GM12878 (cell line): Measurements from ENCODE around the gene LRRC3. TPM values are rescaled to one million over a fixed set of nuclear protein-coding genes. Genes with fewer than 3 reads are reported as not detected.

Experiments used
- ATF7 ChIP-seq: fragments of 450-650 bp; IDR thresholded peaks from 2 replicates; pipeline ENCODE4 v1.6.1; 2016; ENCODE audit warnings: low read depth, mild to moderate bottlenecking
- CBFB ChIP-seq: IDR thresholded peaks from 2 replicates; pipeline ENCODE4 v1.6.1; 2016; ENCODE audit warnings: antibody characterized with exemption, low read depth
- CREB1 ChIP-seq: IDR thresholded peaks from 2 replicates; pipeline ENCODE4 v1.6.1; 2012; ENCODE audit warnings: low read depth, mild to moderate bottlenecking, inconsistent platforms
- CTCF ChIP-seq, 3 experiments: IDR thresholded peaks in 2 of 3; conservative IDR thresholded peaks in 1 of 3; 2 replicates each; pipeline ENCODE4 v1.5.1; 2011; ENCODE audit warnings: low read depth in 3 of 3, low read length in 3 of 3, mild to moderate bottlenecking in 3 of 3, control low read depth in 2 of 3, moderate library complexity in 2 of 3, inconsistent platforms in 1 of 3, mixed read lengths in 1 of 3; ENCODE audit not compliant: control insufficient read depth in 2 of 3, insufficient read depth in 1 of 3; ENCODE audit errors: extremely low read depth in 1 of 3
- JUND ChIP-seq: IDR thresholded peaks from 2 replicates; pipeline ENCODE4 v1.6.1; 2012; ENCODE audit warnings: low read depth, mild to moderate bottlenecking, low read length, improper control_type of control experiment, moderate library complexity
- NBN ChIP-seq: fragments of 450-650 bp; IDR thresholded peaks from 2 replicates; pipeline ENCODE4 v1.6.1; 2016
- NFIC ChIP-seq: IDR thresholded peaks from 2 replicates; pipeline ENCODE4 v1.6.1; 2012; ENCODE audit warnings: low read depth, mild to moderate bottlenecking, inconsistent platforms, low read length, moderate library complexity
- PKNOX1 ChIP-seq: fragments of 450-650 bp; IDR thresholded peaks from 2 replicates; pipeline ENCODE4 v1.6.1; 2016; ENCODE audit warnings: mild to moderate bottlenecking
- PRDM15 ChIP-seq: fragments of 450-650 bp; formaldehyde crosslinking; IDR thresholded peaks from 2 replicates; pipeline ENCODE4 v1.4.0; 2020; ENCODE audit warnings: mild to moderate bottlenecking, moderate library complexity
- SMC3 ChIP-seq: IDR thresholded peaks from 2 replicates; pipeline ENCODE4 v1.6.1; 2011; ENCODE audit warnings: low read length, improper control_type of control experiment, borderline replicate concordance
- polyA plus RNA-seq, 11 experiments: library from polyadenylated mRNA; depleted of rRNA in 4 of 11; unstranded in 6 of 11; stranded (reverse) in 5 of 11; fragments of >200 nt; fragmentation: Nextera tagmentation in 4 of 11; fragmentation: Illumina TruSeq in 1 of 11; extraction: Ambion mirVana in 4 of 11; extraction: Trizol in 1 of 11; gene quantifications; 1 replicate in 1 of 11; 2 replicates in 10 of 11; pipeline versions ENCODE4 v1.2.1 to v1.2.3, GENCODE V29; 2011 to 2016; ENCODE audit warnings: inconsistent platforms in 2 of 11, missing spikeins in 2 of 11, low read depth in 1 of 11
- total RNA-seq, 4 experiments: library from RNA; depleted of rRNA in 3 of 4; stranded (reverse); fragments of >200 nt in 3 of 4; fragmentation: Illumina TruSeq in 1 of 4; extraction: Trizol in 1 of 4; gene quantifications; 2 replicates each; pipeline versions ENCODE4 v1.2.1 to v1.2.3, GENCODE V29; 2013 to 2021

LRRC3 gene
- total and polyA plus RNA-seq, 10 of the 15 experiments (the other 5 are each of a cell fraction or from before 2014, with no cell fraction given) = 0.02 to 0.31 (median 0.09) TPM; not detected in 1

DNA sequence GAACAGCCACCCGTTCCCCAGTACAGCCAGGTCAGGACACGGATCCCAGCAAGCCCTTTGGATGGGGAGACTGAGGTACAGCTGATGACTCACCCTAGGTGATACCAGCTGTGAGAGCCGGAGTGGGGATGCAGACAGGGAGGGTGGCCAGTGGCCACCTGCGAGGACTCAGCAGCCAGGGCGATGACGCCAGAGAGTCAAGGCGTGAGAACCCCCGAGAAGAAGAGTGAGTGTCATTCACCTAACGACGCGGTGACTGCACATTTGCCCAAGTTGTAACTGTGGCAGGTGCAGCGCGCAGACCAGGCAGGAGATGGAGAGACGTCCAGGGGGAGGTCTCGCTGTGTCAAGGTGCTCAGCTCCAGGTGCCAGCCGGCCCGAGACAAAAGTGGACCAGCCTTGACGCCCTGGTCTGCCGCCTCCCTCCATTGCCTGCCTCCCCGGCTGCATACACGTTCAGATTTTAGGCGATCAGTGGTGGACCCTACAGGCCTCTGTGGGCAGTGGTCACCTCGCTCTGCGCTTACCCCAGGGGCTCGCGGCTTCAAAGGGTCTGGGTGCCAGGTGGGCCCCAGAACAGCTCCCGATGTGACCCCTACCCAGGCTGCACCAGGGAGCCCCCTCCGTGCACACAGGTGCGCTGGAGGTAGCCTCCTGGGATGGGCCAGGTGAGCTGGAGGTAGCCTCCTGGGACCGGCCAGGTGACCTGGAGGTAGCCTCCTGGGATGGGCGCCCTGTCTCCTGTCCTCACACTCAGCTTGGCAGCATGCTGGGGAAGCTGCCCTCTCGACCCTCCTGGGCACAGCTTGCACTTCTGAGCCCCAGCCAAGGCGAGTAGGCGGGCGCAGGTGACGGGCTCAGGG, 11.9 kb downstream of the LRRC3 start (continued):
- TF ChIP-seq JUND (no peak), PRDM15 (CRISPR knock-in tag) (no peak), CTCF (IDR thresholded peaks at IDR 0.05 in 2 of 3, conservative IDR thresholded peaks at IDR 0.05 in 1 of 3; ENCODE audit: control insufficient read depth in 2 of 3, extremely low read depth in 1 of 3, insufficient read depth in 1 of 3, low read depth in 3 of 3, low read length in 3 of 3) (no peak), CBFB (no peak), ATF7 (no peak), CREB1 (no peak), PKNOX1 (no peak), NFIC (no peak), NBN (no peak), SMC3 (no peak)
